Stimulated activated CD8-positive, alpha-beta memory T cell treated with anti-CD3 and anti-CD28 coated beads, Interleukin-2, amount 100 ng/mL, for 1 hour (primary cell): Measurements from ENCODE around the gene IPP.
"Not testable (repeated sequence)": the region's sequence is repeated elsewhere in the genome, so short reads cannot be mapped to it uniquely, and the experiment has no call there.

Experiments
- DNase-seq, 2 donors: peaks; one replicate each; pipeline ENCODE4 v3.0.0-alpha.2; 2020; ENCODE audit warnings: low read depth in 2 of 2

Gene IPP

DNA sequence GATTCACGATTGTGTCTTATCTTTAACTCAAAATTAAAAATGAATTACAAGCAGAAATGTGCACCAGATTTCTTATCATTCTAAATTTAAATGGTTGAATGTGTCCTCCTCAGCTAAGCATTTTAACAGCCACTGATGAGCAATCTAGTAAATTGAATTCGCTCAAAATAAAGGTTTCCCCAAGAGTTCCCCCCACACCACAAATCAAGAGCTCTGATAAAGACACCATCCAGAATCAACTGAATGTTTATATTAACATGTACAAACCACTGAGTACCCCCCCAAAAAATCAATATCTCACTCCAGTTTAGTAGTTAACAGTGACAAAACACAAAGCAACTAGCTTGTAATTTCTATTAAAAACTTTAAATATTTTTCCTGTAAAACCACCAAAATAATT is 66.1 kb downstream of the IPP start:
- no peak for DNase-seq

DNA sequence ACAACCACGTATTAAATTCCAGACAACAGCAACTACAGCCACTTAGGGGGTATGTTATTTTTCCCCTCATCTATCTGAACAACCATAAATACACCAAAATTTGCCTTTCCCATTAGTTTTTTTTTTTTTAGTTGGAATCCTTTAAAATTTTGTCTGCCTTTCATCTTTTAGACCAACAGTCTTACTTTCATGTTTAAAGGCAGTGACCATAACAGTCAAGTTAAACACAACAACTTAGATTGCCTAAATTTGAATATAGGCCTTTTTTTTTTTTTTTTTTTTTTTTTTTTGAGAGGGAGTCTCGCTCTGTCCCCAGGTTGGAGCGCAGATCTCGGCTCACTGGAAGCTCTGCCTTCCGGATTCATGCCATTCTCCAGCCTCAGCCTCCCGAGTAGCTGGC is 67.5 kb downstream of the IPP start:
- DNase-seq: no peak

DNA sequence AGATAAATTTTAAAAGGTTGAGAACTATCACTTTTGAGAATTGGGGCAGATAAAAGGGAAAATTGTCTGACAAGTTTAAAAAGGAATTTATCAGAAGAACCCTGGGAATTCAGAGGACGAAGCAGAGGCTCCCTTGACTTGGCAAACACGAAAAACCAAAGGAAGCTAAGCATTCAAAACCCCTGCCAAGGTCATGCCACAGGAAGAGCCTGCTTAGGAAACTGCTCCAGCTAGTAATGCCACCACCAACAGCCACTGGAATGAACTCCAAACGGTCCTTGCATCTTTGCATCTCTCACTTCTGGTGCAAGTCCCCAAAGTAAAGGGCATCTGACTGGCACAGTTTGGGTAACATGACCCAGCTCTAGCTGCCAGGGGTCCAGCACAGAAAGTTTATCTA is 71.3 kb downstream of the IPP start:
- no peak for DNase-seq

DNA sequence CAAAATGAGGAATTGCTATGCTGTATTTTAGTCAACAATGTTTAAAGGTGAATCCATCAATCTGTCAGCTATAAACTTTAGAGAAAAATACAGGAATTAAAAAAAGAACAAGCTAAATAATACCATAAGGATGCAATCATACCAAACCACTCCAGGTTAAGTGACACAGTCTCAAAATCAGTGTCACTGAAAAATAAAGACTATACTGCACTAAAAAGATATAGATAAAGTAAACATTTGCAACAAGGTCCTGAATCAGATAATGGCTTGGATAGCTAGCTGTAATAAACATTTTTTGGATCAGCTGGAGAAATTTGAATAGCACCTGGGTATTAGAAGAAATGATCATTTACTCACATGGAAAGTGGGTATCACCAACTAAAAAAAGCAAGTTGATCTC is 72.0 kb downstream of the IPP start:
- no peak for DNase-seq

GRCh38 chr1:45677751-45678245 is 72.7 kb downstream of the IPP start:
- DNase-seq: no peak

DNA sequence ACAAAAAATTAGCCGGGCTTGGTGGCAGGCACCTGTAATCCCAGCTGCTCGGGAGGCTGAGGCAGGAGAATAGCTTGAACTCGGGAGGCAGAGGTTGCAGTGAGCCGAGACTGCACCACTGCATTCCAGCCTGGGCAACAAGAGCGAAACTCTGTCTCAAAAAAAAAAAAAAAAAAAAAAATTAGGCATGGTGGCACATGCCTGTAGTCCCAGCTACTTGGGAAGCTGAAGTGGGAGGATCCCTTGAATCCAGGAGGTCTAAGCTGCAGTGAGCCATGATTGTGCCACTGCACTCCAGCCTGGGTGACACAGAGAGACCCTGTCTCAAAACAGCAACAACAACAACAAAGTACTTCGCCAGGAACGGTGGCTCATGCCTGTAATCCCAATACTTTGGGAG is 73.9 kb downstream of the IPP start:
- not testable (repeated sequence) for DNase-seq

GRCh38 chr1:45674478-45674877 is 76.0 kb downstream of the IPP start:
- DNase-seq: no peak

DNA sequence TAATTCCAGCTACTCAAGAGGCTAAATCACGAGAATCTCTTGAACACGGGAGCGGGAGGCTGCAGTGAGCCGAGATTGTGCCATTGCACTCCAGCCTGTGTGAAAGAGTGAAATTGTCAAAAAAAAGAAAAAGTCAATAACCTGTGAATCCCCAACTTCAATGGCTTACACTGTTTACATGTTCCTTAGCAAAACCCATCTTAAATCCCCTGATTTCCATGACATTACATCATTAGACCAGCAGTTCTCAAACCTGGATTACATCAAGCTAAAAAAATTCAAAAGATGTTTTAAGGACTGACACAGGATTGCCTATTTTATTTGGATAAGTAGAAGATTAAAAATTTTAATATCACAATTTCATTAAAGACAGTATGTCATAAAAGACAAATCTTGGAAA is 76.5 kb downstream of the IPP start:
- no peak for DNase-seq

DNA sequence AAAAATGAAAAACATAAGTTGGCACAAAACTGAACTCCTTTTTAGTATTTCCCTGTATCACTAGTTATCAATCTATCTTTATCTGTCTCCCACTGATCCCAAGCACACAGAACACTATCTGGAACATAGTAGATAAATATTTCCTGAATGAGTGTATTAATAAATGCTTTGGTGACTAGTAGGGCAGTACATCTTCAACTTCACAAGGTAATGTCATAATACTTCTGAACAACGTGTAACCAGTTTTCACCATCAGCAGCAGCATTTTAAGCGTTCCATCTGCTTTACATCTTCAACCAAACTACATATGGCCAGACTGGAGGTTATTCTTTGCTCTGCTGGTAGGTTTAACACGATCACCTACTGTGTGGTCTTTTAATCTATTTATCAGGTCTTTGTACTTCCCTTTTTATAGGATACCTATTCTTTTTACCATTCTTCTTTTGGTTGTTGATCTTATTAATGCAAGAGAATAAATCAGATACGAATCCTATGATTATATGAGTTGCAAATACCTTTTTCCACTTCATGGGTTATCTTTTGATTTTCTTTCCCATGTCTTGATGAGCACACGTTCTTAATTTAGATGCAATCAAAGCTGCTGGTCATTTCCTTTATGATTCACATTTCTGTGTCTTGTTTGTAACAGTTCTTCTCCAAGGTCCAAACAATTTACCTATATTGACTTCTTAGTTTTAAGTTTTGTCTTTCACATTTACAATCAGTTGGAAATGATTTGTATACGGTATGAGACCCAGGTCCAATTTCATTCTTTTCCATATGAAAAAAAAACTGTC is 80.4 kb downstream of the IPP start:
- DNase-seq: no peak

GRCh38 chr1:45669379-45669778 is 81.1 kb downstream of the IPP start:
- DNase-seq: no peak

- DNase-seq: no peak
These were observed 81.9 kb downstream of the IPP start for GRCh38 chr1:45668526-45668925.

- DNase-seq: no peak
These were observed 82.9 kb downstream of the IPP start for GRCh38 chr1:45667321-45668111.

DNA sequence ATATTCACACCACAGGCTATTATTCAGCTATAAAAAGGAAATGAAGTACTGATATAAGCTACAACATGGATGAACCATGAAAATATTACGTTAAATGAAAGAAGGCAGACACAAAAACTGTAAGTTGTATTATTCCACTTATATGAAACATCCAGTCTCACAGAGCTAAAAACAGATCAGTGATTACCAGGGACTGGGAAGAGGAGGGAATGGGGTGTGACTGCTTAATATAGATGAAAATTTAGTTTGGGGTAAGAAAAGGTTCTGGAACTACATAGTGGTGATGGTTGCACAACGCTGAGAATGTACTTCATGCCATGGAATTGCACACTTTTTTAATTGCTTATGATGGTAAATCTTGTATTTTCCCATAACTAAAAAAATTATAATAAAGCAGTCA is 83.6 kb downstream of the IPP start:
- no peak for DNase-seq

- DNase-seq: no peak
These were observed 90.1 kb downstream of the IPP start for GRCh38 chr1:45660336-45660735.

- no peak for DNase-seq
These were observed 91.2 kb downstream of the IPP start for GRCh38 chr1:45659222-45659621.

- no peak for DNase-seq
These were observed 92.3 kb downstream of the IPP start for GRCh38 chr1:45658171-45658570.

DNA sequence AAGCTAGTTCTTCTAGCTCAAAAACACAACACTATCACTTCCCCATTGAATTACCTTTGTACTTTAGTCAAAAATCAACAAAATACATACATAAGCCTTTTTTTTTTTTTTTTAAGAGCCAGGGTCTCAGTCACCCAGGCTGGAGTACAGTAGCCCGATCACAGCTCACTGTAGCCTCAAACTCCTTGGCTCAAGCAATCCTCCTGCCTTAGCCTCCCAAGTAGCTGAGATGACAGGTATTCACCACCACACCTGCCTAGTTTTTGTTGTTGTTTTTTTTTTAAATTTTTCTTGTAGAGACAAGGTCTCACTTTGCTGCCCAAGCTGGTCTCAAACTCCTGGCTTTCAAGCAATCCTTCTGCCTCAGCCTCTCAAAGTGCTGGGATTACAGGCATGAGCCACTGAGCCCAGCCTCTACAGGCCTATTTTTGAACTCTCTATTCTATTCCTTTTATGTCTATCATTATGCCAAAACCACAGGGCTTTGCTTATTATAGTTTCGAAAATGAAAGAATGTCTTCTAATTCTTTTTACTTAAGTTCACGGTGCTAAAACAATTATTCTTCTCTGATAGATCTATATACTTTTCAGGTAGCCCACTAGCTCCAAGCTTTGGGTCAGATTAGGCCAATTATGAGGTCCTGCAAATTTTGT is 93.8 kb downstream of the IPP start:
- no peak for DNase-seq

DNA sequence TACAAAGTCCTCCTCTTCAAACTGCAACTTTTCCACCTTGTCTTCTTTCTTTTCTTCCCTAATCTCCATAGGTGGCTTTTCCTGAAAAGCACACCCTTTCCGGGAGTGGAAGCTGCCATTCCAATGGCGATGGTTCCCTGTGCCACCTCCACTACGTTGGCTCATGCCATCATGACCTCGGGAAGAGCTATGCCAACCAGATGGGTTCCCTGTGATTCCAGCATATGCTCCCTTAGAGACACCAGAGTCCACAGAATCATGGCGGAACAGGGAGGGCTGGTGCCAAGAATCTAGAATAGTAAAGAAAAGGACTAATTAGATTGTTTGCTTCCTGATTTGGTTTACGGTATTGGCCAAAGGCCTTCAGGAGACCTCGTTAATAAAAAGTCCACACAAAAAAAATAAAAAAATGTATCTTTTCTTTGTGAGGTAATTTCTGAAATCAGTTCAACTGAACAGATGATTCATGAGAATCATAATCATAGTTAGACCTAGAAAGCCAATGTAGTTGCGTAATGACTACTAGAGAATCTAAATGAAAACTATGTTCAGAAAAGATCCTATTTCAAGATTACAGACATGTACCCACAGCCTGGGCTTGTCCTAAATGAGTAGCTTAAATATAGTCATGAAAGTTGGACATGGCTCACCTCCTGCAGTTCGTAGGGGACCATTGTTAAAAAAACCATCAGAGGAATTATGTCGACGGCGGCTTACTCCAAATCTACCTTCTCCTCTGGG is 95.7 kb downstream of the IPP start:
- DNase-seq: no peak
